HG03095 (cell line): Measurements from ENCODE around the gene AHCYL2.
"Not testable (repeated sequence)": the region's sequence is repeated elsewhere in the genome, so short reads cannot be mapped to it uniquely, and the experiment has no call there.

Source experiments
- ATAC-seq: cut with Tn5 transposase; IDR thresholded peaks from one replicate; pipeline ENCODE4 v1.9.1; 2021; ENCODE audit warnings: moderate library complexity; ENCODE audit not compliant: unreplicated experiment

The AHCYL2 gene

DNA sequence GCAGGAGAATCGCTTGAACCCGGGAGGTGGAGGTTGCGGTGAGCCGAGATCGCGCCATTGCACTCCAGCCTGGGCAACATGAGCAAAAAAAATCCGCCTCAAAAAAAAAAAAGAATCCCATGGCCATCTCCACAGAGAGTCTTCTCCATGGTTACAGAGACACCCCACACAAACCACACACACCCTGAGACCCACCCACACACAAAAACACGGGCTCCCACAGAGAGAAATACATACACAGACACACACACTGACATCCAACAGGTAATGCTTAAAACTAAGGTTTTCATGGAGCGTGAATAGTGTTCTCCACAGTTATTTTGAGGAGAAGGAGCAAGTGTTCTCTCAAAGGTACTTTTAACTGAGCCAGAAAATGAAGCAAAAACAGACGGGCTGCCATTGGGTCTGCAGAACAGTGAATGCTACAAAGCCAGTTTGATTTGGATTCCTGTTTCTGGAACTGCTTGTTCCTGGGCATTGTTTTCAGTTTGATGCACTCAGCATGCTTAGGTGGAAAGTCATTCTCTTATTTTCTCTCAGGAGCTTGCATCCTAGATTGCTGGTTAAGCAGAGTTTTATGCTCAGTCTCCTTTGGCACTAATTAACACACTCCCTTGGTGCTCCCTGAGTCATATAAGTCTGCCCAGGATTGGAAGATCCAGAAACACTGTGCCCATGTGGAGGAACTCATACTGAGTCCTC lies 15.4 kb downstream of the AHCYL2 start:
- no peak for ATAC-seq

DNA sequence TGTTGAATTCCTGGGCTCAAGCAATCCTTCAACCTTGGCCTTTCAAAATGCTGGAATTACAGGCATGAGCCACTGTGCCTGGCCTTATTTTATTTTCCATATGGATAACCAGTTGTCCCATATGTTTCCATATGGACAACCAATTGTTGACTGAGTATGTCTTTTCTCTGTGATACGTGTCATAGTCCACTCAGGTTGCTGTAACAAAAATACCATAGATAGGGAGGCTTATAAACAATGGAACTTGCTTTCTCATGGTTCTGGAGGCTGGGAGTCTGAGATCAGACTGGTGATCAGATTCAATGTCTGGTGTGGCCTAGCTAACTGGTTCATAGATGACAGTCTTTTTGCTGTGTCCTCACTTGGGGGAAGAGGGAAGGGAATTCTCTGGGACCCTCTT lies 19.4 kb downstream of the AHCYL2 start:
- ATAC-seq, result no peak

DNA sequence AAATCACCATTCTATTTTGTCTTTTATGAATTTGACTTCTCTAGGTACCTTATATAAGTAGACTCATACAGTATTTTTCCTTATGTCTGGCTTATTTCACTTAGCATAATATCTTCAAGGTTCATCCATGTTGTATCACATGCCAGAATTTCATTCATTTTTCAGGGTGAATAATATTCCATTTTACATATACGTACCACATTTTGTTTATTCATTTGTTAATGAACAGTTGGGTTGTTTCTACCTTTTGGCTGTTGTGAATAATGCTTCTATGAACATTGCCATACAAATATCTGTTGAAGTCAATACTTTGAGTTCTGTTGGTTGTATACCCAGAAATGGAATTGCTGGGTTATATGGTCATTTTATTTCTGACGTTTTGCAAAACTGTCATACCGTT lies 20.7 kb downstream of the AHCYL2 start:
- ATAC-seq, result no peak

GRCh38 chr7:129247087-129247486 lies 22.3 kb downstream of the AHCYL2 start:
- ATAC-seq, result no peak

DNA sequence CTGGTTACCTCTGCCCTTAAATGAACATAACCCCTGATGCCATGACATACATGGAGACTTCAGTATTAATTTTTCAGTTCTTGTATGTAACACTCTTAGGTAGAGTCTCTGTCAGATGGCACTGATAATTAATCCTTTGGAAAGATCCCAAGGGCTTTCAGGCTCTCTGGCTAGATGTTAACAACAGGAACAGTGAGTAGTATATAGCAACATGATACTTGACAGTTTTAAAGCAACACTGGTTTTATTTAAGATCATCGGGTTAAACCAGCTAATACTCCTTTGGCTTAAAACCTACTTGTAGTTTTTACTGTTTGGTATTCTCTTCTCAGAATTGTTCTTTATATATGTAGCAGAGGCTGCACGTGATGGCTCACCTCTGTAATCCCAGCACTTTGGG lies 27.3 kb downstream of the AHCYL2 start:
- ATAC-seq, result no peak

DNA sequence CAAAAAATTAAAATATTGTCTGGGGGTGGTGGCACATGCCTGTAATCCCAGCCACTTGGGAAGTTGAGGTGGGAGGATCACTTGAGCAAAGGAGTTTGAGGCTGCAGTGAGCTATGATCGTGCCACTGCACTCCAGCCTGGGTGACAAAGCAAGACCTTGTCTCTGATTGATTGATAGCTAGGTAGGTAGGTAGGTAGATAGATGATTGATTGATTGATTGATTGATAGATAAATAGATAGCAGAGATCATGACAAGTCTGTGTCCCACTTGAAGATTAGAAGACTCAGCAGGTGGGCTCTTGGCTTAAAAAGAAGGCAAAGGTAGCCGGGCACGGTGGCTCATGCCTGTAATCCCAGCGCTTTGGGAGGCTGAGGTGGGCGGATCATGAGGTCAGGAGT lies 27.8 kb downstream of the AHCYL2 start:
- ATAC-seq, result not testable (repeated sequence)

DNA sequence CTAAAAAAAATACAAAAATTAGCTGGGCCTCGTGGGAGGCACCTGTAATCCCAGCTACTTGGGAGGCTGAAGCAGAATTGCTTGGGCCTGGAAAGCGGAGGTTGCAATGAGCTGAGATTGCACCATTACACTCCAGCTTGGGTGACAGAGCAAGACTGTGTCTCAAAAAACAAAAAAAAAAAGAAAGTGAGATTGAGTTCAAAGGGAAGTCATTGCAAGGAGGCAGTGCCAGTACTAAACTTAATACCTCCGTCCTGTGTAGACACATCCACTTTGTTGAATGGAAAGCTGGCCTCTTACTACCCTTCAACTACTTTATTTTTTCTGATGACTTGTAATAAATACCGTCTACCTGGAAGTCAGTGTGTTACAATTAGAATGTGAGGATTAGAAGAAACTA lies 31.0 kb downstream of the AHCYL2 start:
- ATAC-seq, result no peak

DNA sequence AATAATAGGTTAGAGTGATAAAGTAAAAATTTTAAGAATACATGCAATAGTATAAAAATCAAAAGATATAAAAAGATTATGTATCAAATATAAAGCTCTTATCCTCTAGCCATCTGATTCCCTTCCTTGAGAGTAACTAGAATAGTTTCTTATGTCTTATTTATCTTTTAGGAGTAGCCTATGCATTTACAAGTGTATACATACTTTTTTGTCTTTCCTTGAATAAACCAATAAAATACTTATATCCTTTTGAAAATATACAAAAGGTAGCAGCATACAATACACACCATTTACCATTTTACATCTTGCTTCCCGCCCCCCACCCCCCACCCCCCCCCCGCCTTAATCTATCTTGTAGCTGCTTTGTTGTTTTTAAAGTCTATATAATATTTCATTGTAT lies 31.4 kb downstream of the AHCYL2 start:
- no peak for ATAC-seq

GRCh38 chr7:129257168-129257567 lies 32.3 kb downstream of the AHCYL2 start:
- ATAC-seq, result no peak

DNA sequence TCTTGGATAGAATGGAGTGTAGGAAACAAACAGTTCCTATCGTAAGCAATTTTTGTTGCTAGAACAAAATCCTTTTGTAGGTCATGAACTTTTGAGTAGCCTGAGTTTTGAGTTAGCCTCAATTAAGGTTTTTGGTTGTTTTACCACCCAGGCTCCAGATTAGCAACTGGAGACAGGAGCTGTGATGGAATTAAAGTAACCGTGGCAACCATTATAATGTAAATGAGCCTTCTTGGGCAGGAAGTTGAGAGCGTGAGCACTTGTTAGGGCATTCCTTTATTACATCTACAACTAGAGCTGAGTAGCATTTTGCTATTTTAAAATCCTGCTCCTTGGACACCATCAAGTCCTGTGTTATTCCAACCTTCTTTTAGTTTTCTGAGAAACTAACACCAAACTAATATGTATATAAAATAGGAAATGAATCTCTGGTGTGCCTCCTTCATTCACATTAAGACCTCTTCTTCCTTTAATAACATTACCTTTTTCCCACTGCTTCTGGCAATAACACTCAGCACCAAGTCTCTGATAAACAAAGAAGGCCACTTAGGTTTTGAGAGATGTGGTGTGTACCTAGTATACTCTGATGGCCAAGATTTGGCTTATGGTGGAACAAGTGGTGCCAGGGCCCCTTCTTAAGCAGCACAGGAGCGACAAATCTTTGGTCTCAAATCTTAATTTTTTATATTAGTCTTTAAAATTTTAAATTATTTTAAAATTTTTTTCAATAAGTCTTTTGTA lies 34.0 kb downstream of the AHCYL2 start:
- ATAC-seq, result no peak

DNA sequence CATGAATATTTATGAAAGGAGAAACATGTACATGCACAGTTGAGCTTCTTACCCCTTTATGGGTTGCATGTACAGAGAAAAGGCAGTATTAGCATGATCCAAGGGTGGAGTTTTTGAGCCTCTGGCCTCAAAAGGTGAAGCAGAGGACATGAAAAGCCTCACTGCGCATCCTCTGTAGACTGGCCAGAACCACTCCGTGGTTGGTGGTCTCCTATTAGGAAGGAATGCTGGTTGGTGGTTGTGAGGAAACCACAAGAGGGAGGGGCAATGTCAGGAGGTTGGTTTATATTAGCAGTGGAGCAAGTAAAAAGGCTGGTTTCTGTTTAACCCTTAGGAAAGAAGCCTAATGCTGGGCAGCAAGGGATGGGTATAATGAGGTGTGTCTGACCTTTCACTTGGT lies 37.5 kb downstream of the AHCYL2 start:
- no peak for ATAC-seq

- no peak for ATAC-seq
Measured at GRCh38 chr7:129263168-129263567, 38.3 kb downstream of the AHCYL2 start.

DNA sequence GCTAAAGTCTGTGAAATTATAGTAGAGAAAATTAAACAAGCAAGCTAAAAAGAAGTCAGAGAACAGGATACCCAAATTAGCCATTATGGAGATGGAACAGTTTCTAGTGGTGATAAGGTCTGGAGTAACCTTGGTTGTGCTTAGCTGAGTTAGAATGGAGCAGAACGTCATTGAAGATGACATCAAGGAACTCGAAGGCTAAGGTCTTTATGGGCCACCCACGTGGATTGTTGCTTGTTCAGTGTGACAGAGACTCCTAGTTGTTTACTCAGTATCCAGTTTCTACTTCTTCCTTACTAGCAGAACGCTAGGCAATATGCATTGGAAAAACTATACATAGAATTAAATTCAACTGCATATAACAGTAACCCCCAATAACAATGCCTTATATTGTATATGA lies 39.7 kb downstream of the AHCYL2 start:
- no peak for ATAC-seq

- no peak for ATAC-seq
Measured at GRCh38 chr7:129265328-129265727, 40.5 kb downstream of the AHCYL2 start.

DNA sequence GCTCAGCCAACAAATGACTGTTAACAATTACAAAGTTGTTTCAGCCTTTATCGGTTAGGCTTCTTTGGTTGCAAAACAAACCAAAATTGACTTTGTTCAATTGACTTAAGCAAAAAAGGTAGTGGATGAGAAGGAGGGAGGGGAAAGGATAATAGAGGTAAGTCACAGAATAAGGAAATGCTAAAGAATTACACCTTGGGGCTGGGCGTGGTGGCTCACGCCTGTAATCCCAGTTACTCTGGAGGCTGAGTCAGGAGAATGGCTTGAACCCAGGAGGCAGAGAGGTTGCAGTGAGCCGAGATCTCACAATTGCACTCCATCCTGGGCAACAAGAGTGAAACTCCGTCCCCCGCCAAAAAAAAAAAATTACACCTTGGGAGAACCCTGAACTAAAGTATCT lies 41.4 kb downstream of the AHCYL2 start:
- no peak for ATAC-seq

DNA sequence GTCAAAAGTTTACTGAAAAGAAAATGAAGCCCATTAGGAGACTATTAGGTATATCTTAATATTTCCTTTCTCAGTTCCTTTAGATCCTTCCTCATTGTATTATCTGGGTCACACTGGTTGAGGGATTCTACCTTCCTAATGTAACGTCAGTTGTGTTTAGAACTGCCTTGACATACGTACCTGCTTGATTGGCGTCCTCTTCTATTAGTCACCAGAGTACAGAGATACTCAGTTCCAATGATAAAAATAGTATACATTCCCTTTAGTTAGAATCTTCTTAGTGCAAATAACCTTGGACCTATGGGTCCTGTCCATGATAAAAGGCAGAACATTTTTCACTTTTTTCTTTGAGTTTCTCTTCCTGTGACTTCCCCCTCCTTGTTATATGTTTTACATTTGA lies 45.2 kb downstream of the AHCYL2 start:
- no peak for ATAC-seq

DNA sequence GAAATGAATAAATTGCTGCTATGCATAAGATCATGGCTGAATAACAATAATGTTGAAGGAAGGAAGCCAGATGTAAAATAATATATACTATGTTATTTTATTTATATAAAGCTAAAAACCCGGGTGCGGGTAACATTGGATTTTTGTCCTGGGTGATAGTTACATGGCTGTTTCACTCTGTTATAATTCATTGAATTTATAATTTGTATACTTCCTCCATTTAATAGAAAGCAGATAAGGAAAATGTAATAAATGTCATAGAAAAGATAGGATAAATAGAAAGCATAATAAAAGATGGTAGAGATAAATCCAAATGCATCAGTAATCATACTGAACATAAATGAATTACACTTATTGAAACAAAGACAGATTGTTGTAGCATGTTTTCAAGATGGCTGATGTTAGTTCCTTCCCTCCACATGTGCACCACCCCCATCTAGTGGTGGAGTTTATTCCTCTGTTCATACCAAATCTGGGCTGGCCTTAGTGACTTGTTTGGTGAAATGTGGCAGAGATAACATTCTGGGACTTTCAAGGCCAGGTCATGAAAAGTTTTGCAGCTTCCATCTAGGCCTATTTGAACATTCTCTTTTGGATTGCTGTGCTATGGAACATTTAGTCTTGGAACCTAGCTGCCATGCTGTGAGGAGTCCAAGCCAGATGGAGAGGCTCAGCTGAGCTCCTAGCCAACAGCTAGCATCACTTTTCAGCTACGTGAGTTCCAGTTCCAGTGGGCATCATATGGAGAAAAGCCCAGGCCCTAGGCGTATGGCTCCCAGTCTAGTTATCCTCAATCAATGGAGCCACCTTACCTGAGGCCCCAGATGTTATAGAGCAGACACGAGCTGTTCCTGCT lies 46.9 kb downstream of the AHCYL2 start:
- no peak for ATAC-seq

- no peak for ATAC-seq
Measured at GRCh38 chr7:129273936-129274335, 49.1 kb downstream of the AHCYL2 start.

- no peak for ATAC-seq
Measured at GRCh38 chr7:129277629-129278028, 52.8 kb downstream of the AHCYL2 start.

DNA sequence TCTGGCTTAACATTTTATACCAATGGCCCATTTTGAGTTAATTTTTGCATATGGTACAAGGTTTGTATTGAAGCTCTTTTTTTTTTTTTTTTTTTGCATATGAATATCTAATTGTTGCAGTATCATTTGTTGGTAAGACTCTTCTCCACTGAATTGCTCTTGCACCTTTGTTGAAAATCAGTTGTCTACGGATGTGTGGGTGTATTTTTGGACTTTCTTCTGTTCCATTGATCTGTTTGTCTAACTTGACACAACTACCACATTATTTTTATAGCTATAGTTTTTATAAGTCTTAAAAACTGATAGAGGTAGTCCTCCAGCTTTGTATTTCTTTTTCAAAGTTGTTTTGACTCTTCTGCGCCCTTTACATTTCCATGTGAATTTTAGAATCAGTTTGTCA lies 53.9 kb downstream of the AHCYL2 start:
- no peak for ATAC-seq

GRCh38 chr7:129279757-129280156 lies 54.9 kb downstream of the AHCYL2 start:
- ATAC-seq, result no peak

DNA sequence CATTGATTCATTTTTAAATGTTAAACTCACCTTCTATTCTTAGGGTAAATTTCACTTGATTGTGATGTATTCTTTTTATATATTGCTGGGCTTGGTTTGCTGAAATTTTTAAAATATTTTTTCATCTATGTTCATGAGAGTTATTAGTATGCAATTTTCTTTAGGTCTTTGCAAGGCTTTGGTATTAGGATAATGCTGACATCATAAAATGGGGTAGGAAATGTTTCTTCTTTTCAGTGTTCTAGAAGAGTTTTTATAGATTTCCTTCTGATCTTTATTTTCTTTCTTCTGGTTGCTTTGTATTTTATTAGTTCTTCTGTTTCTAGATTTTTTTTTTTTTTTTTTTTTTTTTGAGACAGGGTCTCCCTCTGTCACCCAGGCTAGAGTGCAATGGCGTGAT lies 56.3 kb downstream of the AHCYL2 start:
- ATAC-seq, result no peak
